Spleen (tissue), 7 donors: ENCODE measurements around the gene RAB2B.

Experiments
- POLR2A ChIP-seq, 3 donors: fragments of 450-650 bp; IDR thresholded peaks; one replicate each; pipeline ENCODE4 v1.5.1; 2017; ENCODE audit warnings: antibody characterized with exemption in 3 of 3, mild to moderate bottlenecking in 1 of 3
- POLR2AphosphoS5 ChIP-seq, 3 donors: sonication (generic); formaldehyde crosslinking; IDR thresholded peaks; one replicate each; pipeline ENCODE4 v1.5.1; 2017; ENCODE audit warnings: antibody characterized with exemption in 3 of 3
- TF ChIP-seq, protein P1 (sequence below), 11 experiments: fragments of 200-600 bp in 7 of 11; fragments of 450-650 bp in 4 of 11; sonication (generic) in 4 of 11; IDR thresholded peaks in 8 of 11; conservative IDR thresholded peaks in 3 of 11; 1 replicate in 7 of 11; 2 replicates in 4 of 11; pipeline versions ENCODE4 v1.4.0 to v1.8.0; 2016 to 2021; ENCODE audit warnings: antibody characterized with exemption in 11 of 11, inconsistent platforms in 4 of 11, mild to moderate bottlenecking in 1 of 11
- donor health status: DM: no; HTN: no; CAD: no; lungs with moderate emphysema.
- donor health status: DM: no; HTN: no; CAD: no.
- donor health status: DM: no; HTN: no; CAD: no.

DNA sequence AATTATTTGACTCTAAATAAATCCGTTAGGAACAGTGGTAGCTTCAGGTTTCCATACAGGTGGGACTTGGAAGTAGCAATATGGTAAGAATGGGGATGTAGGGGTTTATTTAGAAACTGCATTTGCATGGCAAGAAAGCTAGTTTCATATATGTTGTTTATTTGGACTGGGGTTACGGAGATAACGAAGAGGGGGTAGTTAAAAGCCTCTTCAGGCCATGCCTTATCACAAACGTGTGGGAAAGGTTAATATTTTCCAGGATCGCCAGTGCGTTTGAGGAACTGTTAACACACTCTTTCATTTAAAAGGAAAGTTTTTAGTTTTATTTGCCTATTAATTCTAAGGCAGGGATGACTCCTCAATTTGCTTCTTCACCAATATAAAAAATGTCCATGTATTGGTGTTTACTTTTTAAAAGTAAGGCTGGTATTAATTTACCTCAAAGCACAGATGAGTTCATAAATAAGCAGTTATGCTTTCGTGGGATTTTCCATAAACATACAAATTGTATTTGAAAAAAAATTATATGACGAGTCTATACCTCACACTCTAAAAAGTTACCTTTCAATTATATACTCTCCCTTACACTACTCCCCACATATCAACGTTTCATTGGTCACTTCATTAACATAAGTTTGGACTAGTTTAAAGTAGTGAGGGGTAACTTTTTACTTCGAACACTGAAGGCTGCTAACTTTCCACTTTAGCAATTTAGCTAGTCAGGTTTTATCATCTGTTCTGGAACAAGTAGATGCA is 814 bp downstream of the RAB2B start:
- TF ChIP-seq POLR2AphosphoS5 (IDR thresholded peaks at IDR 0.05) (no peak), POLR2A (IDR thresholded peaks at IDR 0.05) (no peak)
- TF ChIP-seq, protein P1, sequence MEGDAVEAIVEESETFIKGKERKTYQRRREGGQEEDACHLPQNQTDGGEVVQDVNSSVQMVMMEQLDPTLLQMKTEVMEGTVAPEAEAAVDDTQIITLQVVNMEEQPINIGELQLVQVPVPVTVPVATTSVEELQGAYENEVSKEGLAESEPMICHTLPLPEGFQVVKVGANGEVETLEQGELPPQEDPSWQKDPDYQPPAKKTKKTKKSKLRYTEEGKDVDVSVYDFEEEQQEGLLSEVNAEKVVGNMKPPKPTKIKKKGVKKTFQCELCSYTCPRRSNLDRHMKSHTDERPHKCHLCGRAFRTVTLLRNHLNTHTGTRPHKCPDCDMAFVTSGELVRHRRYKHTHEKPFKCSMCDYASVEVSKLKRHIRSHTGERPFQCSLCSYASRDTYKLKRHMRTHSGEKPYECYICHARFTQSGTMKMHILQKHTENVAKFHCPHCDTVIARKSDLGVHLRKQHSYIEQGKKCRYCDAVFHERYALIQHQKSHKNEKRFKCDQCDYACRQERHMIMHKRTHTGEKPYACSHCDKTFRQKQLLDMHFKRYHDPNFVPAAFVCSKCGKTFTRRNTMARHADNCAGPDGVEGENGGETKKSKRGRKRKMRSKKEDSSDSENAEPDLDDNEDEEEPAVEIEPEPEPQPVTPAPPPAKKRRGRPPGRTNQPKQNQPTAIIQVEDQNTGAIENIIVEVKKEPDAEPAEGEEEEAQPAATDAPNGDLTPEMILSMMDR (IDR thresholded peaks at IDR 0.05 in 8 of 11, conservative IDR thresholded peaks at IDR 0.05 in 3 of 11), result no peak
